HCEC 1CT (cell line): Measurements from ENCODE around the gene LAMTOR2.

Source experiments
- DNase-seq: peaks from one replicate; pipeline ENCODE4 v3.0.0-alpha.2; 2017

LAMTOR2 gene

GRCh38 chr1:156076609-156077429, 22.2 kb downstream of the LAMTOR2 start:
- DNase-seq: no peak

GRCh38 chr1:156077430-156077760, 22.8 kb downstream of the LAMTOR2 start:
- DNase-seq: no peak

DNA sequence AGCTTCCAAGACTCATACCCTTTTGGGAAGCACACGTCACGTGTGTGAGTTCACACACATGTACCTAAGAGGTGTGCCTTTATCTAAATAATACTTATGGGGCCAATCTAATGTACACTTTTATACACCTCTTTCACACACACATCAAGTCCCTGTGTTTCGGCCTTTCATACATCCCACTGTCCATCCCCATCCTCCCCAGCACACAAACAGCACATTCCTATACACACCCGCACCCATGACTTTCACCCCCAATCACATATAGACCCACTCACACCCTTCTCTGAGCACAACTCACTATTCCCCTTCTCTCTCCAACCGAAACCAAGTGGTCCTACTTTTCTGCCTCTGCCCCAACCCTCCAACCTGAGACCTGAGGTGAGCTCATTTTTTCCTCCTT, 24.1 kb downstream of the LAMTOR2 start:
- DNase-seq: no peak

- no peak for DNase-seq
These were observed 25.2 kb downstream of the LAMTOR2 start for GRCh38 chr1:156079762-156080161.

- DNase-seq: no peak
These were observed 25.8 kb downstream of the LAMTOR2 start for GRCh38 chr1:156080241-156080862.

- no peak for DNase-seq
These were observed 26.2 kb downstream of the LAMTOR2 start for GRCh38 chr1:156080863-156081179.

DNA sequence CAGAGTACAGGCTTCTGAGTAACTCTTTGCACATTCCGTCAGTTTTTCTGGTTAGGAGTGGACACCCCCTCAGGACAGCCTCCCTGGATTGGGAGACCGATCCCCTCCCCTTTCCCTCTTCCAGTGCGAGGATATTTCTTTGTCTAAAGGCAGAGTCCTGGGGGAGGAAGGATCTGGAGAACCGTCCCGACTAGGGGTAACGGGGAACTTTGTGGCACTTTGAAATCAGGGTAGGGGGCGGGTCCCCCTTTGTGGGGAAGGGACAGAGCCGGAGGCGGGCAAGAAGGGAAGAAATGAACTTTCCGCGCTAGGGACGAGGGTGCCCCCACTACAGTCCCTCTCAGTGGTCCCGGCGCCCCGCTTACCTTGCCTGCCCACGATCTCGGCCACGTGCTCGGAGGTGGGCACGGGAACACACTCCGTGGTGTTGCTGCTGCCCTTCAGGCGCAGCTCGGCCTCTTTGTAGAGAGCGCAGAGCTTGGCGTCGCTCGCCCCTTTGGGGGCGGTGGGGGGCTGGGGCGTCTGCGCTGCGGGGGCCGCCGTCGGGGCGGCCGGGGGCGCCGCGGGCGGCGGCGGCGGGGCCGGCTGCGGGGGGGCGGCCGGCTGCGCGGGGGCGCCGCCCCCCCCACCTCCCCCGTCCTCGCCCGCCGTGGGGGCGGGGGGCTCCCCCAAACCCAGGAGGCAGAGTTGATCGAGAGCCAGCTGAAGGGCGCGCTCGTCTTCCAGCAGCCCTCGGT, 26.8 kb downstream of the LAMTOR2 start:
- DNase-seq: no peak

DNA sequence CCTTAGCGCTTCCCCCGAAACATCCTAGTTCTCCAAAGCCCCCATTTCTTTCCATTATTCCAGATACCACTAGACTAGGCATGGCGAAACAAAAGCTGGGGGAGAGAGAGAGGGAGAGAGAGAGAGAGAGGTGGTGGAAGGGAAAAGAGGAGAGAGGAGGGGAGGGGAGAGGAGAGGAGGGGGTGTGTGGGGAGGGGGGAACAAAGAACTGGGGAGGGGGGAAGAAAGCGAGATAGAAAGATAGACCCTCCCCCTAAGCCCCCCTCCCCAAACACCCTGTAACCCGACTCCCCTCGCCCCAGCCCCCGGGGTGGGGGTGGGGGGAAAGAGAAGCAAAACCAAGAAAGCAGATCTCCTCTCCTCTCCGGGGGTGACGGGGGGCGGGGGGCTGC, 27.3 kb downstream of the LAMTOR2 start:
- no peak for DNase-seq

DNA sequence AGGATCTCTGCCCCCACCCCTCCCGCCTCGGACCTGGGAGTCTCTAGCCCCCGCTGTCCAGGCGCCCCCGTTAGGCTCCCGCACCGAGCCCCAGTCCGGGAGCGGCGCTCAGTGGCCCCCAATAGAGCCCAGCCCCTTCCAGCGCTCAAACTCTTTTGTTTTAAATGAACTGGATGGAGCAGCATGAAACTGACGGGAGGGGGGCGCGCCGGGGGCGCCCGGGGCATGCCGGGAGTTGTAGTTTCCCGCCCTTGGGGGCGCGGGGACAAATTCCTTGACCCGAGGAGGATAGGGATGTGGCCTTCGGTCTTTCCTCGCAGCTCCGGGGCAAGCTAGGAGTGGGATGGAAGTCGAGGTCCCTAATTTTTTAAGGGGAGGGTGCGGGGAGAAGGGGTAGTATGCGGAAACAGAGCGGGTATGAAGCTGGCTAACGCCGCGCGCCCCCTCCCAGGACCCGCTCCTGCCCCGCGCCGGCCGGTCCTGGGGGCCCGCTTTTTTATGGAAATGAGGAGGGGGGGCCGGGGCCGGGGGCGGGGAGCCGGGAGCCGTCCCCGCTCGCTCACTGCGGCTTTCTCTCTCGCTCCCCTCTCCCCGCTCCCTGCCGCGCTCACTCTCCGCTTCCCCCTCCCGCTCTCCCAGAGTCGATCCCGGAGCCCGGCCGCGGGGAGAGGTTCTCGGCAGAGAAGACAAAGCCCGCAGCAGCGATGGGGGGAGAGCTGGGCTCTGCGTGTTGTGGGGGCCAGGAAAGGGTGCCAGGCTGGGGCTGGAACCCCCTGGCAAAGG, 27.9 kb downstream of the LAMTOR2 start, which contains the start of gene MEX3A:
TSS of gene MEX3A (minus strand) at position 157 of the 783 bp plus-strand sequence. CDS start 467 bp downstream, outside the sequence.
- DNase-seq: peak; percentile 52

DNA sequence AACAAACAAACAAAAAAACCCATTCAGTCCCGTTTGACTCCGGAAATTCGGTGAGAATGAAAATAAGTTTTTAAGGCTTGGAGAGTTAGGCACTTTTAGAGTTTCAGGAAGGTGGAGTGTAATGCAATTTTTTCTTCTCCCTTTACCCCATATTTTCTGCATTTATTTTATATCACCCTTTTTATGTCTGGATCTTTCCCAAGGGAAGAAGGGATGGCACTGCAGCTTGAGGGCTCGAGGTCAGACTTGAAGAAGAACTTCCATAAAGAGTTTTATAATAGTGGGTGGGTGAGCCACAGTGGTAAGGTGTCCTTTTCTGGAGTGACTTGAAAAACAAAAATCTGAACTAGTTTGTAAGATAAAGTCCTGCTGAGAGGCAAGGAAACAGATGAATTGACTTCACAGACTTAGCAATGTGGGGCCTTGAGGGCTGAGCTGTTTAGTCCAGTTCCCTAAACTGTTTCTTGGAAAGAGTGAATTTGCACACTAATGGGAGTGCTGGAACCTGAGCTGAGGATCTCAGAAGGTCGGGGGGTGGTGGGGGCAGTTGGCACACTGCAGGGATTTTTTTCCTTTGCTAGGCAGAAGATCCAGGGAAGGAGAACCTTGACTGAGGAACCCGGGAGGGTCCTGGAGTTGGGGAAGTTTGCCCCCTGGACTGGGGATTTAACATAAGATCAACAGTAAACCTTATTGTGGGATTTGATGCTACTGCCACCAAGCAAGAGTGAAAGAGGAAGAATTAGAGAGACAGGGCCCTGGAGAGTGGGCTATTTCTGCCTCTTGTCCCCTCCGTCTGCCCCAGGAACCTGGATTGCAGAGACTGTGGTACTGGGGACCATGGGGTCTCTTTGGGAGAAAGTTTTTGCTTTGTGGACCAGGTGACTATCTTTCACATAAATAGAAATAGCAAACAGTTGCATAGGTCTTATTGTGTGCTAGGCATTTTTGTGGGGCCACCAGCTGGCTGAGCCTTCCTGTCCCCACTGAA, 29.5 kb downstream of the LAMTOR2 start:
- no peak for DNase-seq

DNA sequence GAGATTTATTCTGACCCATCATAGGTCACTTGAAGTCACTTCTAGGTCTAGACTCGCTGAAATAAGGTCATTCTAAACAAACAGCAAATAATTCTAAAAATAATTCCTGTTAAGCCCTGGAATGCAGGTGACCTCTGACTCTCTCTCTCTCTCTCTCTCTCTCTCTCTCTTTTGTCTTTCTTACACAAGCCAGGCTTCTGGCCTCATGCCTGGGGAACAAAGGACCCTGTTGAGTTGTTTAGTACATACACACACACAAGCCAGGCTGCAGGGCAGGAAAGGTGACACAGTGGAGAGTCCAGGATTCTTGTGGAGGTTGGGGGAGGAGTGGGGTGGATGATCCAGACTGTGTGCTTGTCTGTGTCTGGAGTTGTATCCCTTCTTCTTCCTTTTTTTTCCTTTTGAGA, 31.7 kb downstream of the LAMTOR2 start:
- DNase-seq: no peak

- DNase-seq: no peak
These were observed 35.1 kb downstream of the LAMTOR2 start for GRCh38 chr1:156089704-156090103.

GRCh38 chr1:156090138-156090839, 35.7 kb downstream of the LAMTOR2 start:
- no peak for DNase-seq

GRCh38 chr1:156090840-156091188, 36.2 kb downstream of the LAMTOR2 start:
- DNase-seq: peak; percentile 62

DNA sequence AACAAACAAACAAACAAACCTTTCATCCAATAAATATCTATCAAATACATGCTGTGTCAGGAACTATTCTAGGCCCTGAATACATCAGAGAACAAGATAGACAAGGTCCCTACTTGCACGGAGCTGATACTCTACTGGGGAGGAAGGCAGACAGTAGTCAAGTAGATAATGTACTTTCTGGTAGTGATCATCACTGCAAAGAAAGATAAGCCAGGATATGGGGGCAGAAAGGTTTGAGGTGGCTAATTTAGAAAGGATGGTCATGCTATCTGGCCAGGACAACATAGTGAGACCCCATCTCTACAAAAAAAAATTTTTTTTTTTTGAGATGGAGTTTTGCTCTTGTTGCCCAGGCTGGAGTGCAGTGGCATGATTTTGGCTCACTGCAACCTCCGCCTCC, 37.0 kb downstream of the LAMTOR2 start:
- no peak for DNase-seq

- DNase-seq: no peak
These were observed 41.4 kb downstream of the LAMTOR2 start for GRCh38 chr1:156095906-156096508.

GRCh38 chr1:156096640-156097391, 42.2 kb downstream of the LAMTOR2 start:
- DNase-seq: peak; percentile 79

GRCh38 chr1:156097499-156098178, 43.1 kb downstream of the LAMTOR2 start:
- DNase-seq: no peak

GRCh38 chr1:156098784-156099183, 44.2 kb downstream of the LAMTOR2 start:
- DNase-seq: no peak

DNA sequence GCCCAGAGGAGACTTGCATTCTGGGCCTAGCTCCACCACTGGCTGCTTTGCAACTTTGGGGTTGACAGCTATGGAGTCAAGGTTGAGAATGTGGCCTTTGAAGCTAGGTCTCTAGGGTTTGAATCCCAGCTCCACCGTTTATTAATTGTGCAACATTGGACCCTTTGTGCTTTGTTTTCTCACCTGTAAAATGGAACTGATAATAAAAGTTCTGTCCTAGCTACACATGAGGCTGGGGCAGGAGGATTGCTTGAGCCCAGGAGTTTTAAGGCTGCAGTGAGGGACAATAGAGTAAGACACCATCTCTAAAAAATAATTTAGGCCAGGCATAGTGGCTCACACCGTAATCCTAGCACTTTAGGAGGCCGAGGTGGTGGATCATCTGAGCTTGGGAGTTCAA, 44.7 kb downstream of the LAMTOR2 start:
- DNase-seq: no peak
